Measurements from ENCODE around the gene PATZ1.
"Not testable (repeated sequence)": the region's sequence is repeated elsewhere in the genome, so short reads cannot be mapped to it uniquely, and the experiment has no call there.

Gene PATZ1

DNA sequence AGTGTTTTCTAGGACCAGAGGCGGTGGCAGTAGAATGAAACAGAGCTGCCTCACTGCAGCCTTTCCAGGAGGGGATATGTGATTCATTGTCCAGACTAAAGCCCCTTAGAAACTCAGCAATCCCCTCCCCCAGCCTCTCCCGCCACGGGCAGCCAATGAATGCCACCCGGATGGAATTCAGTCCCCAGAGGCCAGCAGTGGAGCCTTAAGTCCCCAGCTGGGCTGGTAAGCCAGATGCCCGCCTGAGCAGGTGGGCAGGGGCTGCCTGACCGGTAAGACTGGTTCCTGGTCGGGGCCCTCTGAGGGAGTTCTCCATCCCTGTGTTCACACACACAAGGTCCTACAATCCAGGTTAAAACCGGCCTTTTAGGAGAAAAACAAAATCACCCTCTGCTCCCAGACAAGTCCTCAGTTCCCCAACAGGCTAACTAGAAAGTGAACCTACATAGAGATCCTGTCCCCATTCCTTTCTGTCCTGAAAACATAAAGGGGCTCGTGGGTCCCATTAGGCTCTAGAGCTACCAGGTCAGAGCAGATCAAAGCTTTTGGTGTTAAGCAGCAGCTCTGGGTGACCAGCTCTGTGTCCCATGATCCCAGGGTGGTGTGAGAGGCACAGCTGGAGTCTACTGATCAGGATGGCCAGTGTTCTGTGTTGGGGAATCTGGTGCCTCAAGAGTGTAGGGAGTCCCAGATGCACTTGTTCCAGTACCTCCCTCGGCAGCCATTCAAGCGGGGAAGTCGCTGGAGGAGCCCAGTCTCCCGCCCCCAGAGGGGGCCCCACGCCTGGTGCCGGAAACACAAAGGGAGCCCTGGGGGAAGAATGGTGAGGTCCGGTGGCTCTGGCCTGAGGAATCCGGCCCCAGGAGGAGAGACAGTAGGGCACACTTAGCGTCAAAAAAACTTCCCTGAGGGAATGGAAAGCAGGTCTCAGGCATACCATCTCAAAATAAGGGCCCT lies 2.6 kb downstream of the PATZ1 start:
- DNase-seq = no peak

DNA sequence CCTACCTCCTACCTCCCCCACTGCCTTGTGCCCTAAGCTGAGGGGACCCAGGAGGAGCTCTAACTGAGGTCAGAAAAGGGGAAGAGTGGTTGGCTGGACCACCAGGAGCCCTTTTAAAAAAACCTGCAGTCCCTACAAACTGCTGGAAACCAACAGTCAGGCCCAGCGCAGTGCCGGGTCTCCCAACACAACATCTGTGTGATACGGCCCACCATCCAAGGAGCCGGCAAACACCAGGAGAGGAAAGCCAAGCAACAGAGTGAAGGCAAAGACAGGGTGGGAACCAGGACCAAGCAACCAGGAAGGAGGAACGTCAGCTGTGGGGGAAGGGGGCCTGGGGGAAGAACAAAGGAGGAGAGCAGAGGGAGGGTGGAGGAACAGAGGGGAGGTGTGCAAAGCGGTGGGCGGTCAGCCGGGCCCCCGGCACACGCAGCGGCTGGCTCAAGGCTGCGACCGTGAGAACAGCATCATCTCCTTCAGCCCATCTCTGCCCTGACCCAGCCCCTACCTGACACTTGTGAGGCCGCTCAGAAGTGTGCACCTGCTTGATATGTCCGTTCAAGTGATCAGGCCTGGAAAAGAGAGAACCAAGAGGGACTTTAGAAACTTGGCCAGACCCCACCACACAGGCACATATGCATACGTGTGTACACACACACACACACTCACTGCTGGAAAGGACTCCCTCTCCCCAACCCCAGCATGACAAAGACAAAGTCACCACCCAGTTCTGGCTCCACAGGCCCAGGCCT lies 3.6 kb downstream of the PATZ1 start:
- no peak for DNase-seq

DNA sequence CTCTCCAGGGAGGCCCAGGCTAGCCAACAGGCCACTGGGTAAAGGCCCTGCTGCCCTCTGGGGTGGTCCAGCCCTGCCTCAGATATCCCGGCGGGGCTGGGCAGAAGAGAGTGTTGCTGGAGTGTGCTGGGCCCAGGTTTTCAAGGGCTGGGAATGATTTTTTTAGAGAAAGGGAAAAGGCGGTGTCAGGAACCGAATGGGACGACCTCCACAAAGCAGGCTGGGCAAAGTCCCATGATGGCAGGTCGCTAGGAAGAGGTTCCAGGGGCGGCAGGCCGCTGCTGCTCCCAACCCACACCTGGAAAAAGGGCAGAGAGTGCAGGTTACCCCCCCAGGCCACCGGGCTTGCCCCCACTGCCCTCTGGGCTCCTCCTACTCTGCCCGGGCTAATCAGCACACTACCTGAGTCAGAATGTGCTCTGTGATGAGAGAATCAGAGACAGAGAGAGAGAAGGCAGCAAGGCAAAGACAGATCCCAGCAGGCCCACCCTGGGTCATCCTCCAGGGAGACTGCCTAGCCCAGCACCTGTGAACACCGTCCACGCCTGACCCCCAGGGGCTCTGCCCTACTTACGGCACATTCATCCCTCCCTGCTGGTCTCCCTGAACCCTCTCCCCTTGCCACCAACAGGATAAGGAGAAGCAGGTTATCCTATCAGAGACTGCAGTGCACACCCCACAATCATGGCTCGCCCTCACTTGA lies 4.6 kb downstream of the PATZ1 start:
- DNase-seq = no peak

DNA sequence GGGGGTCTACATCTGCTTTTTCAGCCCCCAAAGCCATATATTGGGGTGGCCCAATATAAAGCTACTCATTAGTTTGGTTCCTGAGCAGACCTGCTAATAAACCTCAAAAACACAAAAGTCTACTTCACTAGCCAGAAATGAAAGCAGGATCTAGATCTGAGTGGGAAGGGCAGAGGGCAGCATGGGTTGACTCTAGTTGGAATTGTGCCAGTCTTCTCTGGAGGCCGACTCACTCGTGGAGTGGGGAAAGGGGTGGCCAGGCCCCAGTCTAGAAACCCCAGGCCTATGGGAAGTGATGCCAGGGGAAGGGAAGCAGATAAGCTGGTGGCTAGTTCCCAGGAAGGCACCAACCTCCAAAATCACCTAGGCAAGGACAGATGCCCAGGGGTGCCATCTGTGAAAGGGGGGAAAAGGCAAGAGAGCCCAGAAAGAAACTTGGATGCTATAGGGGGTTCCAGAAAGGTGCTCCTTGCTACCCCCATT lies 5.3 kb downstream of the PATZ1 start:
- no peak for DNase-seq

DNA sequence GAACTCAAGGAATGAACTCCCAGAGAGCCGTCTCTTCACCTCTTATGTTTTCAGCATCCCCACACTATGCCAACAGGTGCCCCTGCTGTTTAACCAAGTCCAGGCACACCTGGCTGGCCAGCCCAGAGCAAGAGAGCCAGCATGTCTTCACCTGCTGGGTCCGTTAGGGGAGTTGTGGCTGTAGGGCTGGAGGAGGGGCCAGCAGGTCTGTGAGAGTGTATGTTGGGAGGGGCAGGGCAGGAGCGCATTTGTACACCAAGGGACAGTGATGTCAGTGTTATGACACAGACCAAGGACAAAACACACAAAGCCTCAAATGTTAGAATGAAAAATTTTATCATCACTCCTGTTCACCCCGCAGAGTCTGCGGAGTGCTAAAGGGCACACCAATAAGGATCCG lies 5.8 kb downstream of the PATZ1 start:
- DNase-seq = no peak

DNA sequence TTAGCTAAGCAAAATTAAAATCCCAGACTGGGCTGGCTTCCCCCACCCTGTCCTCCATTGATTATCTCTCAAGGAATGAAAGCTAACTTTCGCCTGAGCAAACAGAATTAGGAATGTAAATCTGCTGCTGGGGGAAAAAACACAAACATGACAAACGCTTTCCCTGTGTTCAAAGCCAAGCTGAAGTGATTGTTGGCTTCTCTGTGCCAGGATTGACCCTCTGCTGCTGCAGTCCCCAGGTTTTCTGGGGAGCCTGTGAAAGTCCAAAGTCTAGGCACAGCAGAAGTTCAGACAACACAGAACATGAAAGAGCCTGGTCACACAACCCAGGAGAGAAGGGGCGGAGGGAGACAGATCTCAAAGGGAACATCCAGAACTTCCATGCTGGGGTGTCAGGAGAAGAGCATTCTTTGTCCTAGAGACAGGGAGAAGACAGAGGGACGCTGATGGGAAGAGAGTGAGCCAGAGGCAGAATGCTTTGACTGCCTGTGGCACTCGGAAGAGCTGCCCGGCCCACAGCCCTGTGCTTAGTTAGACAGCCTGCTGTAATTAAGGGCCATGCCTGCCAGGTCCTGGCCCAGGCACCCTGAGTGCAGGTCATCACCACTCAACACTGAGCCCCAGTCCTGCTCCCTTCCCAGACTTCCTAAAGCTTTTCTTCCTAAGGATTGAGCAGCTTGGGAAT lies 6.9 kb downstream of the PATZ1 start:
- DNase-seq = no peak

DNA sequence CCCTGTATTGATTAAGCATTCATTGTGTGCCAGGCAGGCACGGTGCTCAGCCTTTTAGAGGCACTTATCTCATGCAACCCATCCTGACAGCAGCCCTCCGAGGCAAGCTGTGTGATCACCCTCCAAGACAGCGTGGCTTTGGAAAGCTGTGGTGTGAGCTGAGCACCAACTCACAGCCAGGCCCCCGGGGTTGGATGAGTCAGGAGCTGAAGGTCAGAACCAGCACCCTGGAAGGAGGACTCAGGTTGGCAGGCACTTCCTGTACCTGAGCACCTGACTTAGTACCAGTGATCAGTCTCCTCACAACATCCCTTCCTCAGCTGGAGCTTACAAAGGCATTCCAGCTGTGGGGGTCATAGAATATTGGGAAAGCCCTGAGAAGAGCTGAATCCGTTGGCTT lies 9.0 kb downstream of the PATZ1 start:
- no peak for DNase-seq

DNA sequence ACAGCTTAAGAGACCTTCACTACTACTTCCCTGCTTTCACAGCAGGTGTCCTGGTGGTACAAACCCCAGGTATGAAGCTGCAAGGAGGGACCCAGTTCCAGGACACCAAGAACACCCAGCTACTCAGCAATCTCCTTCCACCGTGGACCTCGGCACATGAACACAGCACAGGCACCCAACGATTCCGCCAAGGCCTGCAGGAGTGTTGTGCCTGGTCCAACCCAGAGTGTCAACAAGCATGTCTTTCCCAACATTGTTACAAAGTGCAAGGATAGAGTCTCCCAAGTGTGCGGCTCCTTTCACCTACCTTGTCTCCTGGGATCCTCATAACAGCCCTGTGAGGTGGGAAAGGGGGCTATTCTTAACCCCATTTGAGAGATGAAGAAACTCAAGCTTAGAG lies 11.8 kb downstream of the PATZ1 start:
- DNase-seq = no peak

DNA sequence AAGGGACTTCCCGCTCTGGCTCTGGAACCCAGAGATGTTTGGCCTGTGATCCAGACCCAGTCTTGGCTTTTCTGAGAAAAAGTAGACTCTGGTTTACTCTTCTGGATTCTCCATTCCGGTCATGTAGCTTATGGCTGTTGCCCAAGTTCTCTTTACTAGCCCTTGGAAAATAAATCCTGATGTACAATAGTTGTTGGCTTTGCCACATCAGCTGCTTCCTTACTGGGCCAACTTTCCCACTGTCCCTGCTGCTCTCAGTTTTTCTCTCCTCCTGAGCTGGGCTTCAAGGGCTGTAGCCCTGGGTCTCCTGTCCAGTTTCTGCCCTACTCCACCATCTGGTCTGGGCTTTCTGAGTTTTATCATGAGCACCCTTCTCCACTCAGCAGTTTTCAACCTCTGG lies 12.5 kb downstream of the PATZ1 start:
- no peak for DNase-seq

DNA sequence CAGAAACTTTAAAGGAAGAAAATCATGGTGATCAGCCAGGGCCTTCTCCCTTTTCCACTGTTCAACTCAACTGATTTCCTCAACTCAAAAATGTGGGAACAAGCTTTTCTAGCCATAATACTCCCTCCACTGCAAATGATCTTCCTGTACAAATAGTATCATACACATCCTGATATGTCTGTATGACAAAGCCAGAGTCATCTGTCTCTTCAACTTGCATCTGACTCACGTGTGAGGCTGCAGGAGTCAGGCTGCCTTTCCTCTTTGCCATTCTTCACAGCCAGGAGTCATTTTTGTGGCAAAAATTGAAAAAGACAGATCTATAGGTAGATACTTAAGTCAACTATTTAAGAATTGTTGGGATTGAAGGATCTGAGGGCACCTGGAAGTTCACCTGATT lies 13.3 kb downstream of the PATZ1 start:
- no peak for DNase-seq

DNA sequence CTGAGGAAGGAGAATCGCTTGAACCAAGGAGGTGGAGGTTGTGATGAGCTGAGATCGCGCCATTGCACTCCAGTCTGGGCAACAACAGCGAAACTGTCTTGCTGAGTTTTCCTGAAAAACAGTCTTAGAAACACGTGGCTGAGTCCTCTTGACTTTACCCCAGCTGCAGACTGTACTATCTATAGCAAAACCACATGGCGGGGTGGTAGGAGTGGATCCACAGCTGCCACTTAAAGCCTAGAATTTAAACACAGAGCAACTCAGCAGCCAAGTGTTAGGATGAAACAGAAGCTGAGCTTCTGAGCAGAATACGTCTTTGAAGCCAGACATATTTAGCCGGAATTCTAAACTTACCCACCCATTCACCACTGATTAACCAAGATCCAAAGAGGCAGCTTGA lies 14.1 kb downstream of the PATZ1 start:
- no peak for DNase-seq

DNA sequence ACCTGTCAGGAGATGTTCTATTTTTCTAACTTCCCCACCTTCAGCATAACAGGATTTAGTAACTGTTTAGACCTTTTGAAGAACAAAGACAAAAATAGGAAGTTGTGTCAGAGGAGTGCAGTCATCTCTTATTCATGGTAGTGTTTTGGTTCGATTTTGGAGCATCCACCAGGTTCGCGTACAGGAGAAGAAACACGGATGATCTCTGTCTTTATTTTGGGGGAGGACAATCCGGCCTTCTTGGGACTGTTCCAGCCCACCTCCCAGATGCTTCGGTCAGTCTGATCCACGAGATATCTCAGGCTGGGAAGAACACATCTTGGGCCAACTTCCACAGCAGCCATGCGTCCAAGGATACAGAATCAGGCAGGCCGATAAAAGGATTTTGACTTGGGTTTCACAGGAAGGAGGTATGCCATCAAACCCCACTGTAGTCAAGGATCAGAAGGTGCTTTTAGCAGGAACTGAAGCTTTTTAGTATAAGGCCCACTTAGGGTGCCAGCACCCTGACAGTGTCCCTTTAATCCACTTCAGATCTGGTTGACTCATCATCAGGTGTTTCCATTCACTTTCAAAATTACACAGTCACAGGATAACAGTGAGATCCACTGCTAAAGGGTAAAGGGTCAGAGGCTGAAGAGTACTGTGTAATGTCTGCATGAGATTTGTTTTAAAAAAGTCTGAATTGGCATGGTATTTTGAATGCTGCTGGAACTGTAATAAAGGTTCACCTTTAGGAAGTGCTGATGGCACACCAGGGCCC lies 16.5 kb downstream of the PATZ1 start:
- DNase-seq = no peak

DNA sequence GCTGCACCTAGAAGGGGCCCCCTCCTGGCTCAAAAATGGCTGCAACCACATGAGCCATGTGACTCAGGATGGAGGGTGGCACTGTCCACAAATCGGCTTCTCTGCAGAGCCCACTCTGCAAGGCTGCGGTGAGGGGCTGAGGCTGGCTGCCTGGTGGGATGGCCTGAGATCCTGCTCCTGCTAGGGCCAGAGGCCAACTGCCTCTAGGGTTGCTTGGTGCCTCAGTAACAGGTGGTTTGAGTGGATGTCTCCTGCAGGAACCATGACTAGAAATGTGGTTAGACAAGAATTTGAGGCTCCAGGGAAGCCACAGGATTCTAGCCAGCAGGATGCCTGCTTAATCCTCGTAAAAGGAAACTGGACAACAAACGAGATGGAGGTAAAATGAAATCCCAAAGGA lies 17.1 kb downstream of the PATZ1 start:
- no peak for DNase-seq

DNA sequence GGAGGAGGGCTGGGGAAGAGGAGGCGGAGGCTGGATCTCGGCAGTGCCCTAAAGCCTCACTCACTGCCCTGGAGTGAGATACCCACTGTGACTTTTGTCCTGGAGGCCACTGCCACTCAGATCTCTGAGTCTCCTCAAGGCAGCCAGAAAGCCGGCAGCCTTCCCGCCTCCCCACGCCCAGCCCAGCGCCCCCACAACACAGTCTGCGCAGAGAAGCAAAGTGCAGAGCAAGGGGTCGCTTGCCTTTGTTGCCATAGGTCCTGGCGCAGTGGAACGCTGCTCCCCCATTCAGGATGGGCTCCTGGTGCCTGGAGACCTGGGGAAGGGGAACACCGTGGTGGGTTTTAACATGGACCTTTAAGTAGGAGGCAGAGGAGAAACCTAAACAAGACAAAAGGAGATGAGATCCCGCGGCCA lies 17.6 kb downstream of the PATZ1 start:
- no peak for DNase-seq

DNA sequence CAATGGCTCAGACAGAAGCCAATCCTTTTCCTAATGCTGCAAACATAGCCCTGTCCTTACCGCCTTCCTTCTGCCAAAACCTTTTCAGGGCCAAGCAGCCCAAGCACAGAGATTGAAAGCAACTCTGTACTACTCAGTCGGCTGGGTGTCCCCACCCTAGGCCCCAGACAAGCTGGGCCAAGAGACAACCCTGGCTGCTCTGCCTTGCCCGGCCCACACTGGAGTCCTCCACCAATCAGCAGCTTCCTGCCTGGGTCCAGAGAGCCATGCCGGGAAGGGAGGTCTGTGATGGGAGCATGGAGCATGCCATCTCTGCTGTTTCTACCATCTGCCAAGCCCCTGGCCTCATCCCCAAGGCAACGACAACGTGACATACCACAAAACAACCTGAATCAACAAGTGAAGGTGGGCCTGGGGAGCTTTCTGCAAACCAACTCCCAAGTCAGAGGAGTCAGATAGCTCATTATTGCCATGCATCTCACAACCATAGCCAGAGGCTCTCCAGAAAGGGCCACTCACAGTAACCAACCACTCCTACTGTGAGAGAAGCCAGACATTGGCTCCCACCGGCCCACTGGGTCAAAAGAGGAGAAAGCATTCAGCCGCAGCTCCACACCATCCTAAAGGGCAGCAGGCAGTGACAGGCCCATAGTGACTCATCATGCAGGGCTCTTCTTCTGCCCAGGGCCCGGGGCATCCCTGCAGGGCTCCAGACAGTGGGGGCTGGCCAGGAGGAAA lies 18.2 kb downstream of the PATZ1 start:
- no peak for DNase-seq

DNA sequence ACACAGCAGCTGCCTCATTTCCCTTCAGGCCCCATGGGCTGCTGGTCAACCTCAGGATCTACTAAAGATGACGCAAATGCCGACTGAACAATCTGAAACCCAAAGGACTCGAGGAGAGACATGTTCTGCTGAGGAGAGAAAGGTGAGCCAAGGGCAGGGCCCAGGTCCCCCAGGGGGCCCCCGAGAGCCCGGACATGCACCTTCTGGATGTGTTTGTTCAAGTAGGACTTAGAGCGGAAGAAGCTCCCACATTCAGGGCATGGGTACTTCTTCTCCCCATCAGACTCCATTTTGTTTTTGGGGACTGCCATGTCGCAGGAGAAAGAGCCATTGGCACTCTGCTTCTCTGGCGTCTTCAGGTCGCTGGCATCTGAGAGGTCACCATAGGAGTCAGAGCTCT lies 19.3 kb downstream of the PATZ1 start:
- no peak for DNase-seq

DNA sequence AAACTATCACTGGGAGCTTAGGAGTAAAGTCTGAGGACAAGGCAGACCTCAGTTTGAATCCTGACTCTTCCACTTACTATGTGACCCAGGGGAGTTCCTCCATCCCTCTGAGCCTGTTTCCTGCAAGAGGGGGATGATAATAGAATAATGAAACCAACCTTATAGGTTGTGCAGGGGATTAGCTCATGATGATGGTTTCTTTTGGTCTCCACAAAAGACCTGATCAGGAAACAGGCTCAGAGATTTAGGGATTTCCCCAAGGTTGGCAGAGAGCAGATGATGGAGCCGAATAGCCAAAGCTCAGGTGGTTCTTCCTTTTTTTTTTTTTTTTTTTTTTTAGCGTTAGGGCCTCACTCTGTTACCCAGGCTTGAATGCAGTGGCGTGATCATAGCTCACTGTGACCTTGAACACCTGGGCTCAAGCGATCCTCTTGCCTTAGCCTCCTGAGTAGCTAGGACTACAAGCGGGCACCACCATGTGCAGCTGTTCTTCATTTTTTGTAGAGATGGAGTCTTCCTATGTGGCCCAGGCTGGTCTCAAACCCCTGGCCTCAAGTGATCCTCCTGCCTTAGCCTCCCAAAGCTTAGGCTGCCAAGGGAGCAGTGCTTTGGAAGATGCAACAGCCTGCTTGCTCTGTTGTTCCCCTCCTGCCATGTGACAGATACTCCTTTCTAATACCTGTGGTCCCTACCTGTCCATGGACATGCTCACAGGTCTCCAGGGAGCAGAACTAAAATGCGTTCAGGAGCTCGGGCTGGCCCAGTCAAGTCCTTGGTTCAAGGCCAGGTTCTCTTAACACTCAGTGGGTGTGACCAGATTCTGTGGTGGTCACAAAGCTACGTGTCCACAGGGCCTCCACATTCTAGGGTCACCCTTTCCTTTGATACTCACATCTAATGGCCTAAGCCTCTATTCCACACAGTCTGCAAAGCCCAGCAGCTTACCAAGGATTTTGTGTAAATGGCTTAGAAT lies 22.3 kb downstream of the PATZ1 start:
- no peak for DNase-seq

DNA sequence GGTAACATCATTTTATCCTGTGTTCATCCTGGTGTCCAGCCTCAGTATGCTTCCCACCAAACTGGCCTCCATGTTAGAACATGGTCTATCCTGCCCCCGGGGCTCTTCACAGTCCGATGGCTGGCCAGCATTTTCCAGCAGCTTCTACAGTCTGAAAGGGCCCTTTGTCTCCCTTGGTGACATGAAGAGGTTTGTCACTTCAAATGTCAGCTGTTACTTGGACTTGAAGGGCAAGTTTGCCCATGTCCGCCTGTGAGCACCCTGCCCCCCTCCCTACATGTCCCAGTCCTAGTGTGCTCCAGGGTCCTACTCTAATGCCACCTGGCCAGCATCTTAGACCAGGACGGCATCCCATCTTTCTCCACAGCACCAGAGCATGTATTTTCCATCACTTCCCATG lies 24.7 kb downstream of the PATZ1 start:
- DNase-seq = no peak

DNA sequence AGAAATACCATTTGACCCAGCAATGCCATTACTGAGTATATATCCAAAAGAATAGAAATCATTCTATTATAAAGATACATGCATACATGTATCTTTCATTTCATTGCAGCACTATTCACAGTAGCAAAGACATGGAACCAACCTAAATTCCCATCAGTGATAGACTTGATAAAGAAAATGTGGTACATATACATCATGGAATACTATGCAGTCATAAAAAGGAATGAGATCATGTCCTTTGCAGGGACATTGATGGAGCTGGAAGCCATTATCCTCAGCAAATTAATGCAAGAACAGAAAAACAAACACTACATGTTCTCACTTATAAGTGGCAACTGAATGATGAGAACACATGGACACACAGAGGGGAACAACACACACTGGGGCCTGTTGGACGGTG lies 31.9 kb downstream of the PATZ1 start:
- not testable (repeated sequence) for DNase-seq
